Heart left ventricle (tissue), 13 donors: ENCODE results near the gene PRKAG2.

ENCODE experiments used
- POLR2A ChIP-seq, 2 donors: fragments of 450-650 bp; IDR thresholded peaks; one replicate each; pipeline ENCODE4 v1.6.1; 2017; ENCODE audit warnings: antibody characterized with exemption in 2 of 2, mild to moderate bottlenecking in 2 of 2, moderate library complexity in 2 of 2
- TF ChIP-seq, protein P1 (sequence below), 12 donors: fragments of 200-600 bp; sonication (generic) in 4 of 12; IDR thresholded peaks; one replicate each; pipeline versions ENCODE4 v1.5.0 to v1.8.0; 2018 to 2022; ENCODE audit warnings: antibody characterized with exemption in 12 of 12, mild to moderate bottlenecking in 5 of 12
- donor health status: ischemic (EF 13 %, LVEDD 7.1; RV severe dilation, severe dysfunction).
- donor health status: DM: no; HTN: yes; CAD: no.
- donor health status: DM: no; HTN: no; CAD: no.
- donor health status: ischemic (EF 25% LVEDD 6.9; RV normal size, moderate dysfunction).
- donor health status: ischemic (EF 25% LVEDD 5.7; RV mildly dilated, moderate dysfunction).
- donor health status: ischemic (EF 35%, LVEDD 5.7; RV mildly dilated, moderate dysfunction).
- donor health status: nonischemic (EF 11% LVEDD 7.7; RV severe dilation, severe dysfunction).
- donor health status: DM: yes; HTN: yes; CAD: no.
- donor health status: PGD.
- donor health status: ischemic (EF 29% LVEDD 5.4; RV normal size, mild dysfunction).
- donor health status: nonischemic (EF 23%, LVEDD 6.1; RV moderate dilation, normal function).

DNA sequence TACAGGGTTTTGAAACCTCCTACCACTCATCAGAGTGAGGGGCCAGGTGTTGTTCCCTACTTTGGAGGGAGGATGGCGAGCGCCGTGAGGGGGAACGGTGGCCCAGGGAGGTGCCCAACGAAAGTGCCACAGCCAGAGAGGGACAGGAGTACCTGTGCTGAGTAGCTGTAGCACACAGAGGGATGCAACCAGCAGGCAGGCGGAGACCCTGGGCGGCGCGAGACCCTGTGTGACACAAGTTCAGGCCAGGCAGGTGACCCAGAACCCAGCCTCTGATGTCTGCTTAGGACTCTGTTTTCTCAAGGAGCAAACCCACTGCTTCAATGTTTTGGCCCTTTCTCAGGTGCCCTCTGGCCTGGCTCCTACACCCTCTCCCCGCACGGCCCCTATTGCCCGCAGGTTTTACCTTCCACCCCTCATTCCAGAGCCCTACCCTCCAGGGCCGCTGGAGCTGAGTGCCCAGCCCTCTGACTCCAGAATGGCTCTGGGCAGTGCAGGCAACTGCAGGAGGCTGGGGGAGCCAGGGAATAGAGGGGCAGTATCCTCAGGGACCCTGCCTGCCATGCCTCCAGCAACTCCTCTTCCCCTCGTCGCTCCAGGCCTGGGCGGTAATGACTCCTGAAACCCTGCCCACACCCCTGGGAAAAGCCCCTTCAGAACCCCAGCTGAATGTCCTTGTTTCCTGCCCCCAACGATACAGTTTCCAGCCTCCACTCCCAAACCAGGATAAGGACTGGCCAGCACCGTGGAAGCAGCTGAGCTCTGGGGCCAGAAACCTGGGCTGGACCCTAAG, 193.1 kb downstream of the PRKAG2 start:
- TF ChIP-seq, protein P1, sequence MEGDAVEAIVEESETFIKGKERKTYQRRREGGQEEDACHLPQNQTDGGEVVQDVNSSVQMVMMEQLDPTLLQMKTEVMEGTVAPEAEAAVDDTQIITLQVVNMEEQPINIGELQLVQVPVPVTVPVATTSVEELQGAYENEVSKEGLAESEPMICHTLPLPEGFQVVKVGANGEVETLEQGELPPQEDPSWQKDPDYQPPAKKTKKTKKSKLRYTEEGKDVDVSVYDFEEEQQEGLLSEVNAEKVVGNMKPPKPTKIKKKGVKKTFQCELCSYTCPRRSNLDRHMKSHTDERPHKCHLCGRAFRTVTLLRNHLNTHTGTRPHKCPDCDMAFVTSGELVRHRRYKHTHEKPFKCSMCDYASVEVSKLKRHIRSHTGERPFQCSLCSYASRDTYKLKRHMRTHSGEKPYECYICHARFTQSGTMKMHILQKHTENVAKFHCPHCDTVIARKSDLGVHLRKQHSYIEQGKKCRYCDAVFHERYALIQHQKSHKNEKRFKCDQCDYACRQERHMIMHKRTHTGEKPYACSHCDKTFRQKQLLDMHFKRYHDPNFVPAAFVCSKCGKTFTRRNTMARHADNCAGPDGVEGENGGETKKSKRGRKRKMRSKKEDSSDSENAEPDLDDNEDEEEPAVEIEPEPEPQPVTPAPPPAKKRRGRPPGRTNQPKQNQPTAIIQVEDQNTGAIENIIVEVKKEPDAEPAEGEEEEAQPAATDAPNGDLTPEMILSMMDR (IDR thresholded peaks at IDR 0.05): no peak
- no peak for TF ChIP-seq POLR2A (IDR thresholded peaks at IDR 0.05)
